HG03442 (cell line): ENCODE data around the gene NOD1.
"Not testable (repeated sequence)": the region's sequence is repeated elsewhere in the genome, so short reads cannot be mapped to it uniquely, and the experiment has no call there.

Experiments
- ATAC-seq: cut with Tn5 transposase; IDR thresholded peaks from one replicate; pipeline ENCODE4 v1.9.1; 2021; ENCODE audit warnings: mild to moderate bottlenecking, moderate library complexity; ENCODE audit not compliant: unreplicated experiment

NOD1 gene, protein sequence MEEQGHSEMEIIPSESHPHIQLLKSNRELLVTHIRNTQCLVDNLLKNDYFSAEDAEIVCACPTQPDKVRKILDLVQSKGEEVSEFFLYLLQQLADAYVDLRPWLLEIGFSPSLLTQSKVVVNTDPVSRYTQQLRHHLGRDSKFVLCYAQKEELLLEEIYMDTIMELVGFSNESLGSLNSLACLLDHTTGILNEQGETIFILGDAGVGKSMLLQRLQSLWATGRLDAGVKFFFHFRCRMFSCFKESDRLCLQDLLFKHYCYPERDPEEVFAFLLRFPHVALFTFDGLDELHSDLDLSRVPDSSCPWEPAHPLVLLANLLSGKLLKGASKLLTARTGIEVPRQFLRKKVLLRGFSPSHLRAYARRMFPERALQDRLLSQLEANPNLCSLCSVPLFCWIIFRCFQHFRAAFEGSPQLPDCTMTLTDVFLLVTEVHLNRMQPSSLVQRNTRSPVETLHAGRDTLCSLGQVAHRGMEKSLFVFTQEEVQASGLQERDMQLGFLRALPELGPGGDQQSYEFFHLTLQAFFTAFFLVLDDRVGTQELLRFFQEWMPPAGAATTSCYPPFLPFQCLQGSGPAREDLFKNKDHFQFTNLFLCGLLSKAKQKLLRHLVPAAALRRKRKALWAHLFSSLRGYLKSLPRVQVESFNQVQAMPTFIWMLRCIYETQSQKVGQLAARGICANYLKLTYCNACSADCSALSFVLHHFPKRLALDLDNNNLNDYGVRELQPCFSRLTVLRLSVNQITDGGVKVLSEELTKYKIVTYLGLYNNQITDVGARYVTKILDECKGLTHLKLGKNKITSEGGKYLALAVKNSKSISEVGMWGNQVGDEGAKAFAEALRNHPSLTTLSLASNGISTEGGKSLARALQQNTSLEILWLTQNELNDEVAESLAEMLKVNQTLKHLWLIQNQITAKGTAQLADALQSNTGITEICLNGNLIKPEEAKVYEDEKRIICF

DNA sequence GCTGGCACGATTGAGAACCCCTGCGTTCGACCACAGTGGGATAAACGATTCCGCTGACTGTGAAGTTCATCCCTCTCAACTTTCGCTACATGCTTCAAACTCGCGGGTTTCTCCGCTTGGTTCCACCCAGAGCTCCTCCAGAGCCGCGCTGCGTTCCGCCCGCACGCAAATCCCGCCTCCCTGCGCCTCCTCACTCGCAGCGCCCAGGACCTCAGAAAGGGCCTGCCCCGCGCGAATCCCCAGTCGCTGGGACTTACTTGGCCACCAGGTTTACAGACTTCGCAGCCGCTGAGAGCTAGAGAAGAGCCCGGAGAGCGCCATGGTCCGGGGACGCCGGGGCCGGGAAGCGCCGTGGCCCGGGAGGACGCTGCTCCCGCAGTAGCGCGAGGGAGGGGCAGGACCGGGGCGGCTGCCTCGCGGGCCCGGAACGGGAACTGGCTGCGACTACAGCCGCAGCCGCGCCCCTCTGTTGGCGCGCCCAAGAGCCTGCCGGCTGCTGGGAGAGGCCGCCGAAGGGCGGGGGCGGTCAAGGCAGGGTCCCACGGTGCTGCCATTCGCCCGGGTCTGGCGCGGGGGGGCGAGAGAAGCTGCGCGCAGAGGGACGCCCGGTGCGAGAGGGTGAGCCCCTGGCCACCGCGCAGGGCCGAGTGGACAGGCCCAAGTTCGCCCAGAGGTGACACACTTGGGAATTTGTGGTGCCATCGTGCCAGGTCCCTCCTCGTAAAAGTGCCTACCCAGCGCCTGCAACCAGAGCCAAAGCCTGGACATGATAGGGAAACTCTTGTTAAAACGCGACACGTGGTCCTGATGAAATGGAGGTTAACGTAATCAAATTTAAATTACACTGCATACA is at the start of gene NOD1:
NOD1 (minus strand) TSS at position 436 of the 853 bp plus-strand sequence. CDS start 21,863 bp downstream, outside the sequence.
- ATAC-seq, result peak; percentile 81

DNA sequence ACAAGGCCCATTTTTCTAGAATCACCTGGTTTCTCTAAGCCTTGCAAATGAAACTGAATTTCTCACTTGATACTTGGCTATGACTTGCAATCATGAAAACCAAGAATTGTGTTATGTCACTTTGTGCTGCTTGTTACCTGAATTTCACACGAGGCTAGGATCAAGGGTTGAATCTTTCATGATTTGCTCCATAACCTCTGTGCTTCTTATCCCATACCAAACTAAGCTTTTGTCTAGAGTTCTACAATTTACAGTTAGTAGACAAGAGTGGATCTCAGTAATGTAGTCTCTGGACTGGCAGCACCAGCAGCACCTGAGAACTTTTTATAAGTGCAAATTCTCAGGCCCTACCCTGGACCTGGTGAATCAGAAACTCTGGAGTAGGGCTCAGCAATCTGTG is 48.7 kb upstream of the NOD1 start:
- ATAC-seq, result not testable (repeated sequence)

DNA sequence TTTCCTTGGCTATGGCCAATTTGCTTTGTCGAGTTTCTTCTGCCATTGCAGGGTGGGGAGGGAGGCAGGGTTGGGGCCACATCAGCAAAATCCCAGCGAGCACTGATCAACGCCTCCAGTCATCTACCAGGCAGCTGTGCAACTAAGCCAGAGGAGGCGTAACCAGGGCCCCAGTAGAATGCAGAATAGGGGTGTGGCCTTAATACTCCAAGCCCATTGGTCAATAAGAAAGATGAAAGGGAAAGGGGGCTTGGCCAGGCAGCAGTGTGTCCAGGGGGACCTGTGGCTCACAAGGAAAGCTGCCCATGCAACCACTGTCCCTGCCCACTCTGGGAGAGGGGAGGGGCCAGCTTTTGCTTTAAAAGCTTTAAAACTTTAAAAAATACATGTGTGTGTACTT is 47.6 kb upstream of the NOD1 start:
- no peak for ATAC-seq

DNA sequence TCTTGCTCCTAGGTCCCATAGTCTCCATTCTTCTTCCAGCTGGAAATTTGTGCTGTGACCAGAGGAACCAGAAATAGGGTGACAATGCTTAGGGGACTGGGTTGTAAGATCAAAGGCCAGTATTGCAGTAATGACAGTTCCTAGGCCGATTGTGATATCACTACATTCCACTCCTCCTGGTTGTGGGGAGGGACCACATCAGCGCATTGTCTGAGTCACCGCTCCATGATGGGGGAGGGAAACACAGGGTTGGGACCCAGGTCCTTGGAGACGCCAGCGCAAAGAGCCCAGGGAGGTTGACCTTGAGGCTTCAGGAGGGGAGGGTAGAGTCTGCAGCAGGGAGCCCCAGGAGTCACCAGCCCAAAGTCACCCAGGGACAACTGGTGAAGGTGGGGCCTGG is 46.8 kb upstream of the NOD1 start:
- no peak for ATAC-seq

DNA sequence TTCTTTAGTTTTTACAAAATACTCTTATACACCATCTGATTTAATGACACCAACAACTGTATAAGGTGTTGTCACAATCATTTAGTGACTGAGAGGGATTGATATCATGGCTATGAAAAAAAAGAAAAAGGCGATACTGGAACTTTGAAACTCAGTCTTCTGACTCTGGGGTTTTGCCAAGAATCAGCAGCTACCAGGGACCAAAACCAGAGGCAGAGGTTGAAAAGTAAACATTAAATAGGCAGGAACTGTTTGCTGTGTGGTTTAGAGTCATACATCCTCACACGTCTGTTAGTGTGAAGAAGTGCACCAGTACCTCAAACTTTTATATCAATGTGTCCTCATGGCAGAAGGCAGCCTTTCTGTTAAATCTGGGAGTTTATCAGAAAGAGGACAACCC is 46.0 kb upstream of the NOD1 start:
- no peak for ATAC-seq

DNA sequence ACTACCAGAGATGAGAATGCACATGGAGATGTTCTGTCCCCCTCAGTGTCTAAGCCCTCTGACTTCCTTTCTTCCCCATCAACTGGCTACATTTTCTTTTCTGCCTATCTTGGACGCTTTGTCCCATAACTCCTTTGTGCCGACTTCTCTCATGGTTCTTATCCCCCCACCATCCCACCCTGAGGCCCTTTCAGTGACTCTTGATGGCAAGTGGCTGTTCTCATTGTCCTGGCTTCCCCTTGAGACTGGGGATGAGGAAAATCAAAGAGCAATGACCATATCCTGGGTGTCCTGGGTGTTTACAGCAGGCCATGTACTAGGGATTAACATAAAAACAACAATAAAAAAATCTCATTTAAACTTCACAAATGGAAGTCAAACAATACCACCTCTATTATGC is 44.9 kb upstream of the NOD1 start:
- ATAC-seq, result no peak

DNA sequence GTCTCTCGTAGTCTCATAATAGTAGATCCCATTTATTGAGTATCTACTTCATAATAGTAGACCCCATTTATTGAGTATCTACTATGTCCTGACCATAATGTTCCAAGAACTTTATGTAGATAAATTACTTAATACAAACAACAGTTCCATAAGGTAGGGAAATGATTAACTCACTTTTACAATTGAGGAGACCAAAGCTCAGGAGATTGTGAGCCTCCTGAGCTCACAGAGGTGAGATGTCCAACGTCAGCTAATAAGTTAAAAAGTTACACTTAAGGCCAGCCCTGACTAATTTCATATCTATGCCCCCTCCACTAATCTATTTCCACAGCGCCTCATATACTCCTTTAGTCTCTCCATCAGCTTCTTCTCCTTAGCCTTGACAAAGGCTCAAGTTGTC is 43.6 kb upstream of the NOD1 start:
- ATAC-seq, result no peak

DNA sequence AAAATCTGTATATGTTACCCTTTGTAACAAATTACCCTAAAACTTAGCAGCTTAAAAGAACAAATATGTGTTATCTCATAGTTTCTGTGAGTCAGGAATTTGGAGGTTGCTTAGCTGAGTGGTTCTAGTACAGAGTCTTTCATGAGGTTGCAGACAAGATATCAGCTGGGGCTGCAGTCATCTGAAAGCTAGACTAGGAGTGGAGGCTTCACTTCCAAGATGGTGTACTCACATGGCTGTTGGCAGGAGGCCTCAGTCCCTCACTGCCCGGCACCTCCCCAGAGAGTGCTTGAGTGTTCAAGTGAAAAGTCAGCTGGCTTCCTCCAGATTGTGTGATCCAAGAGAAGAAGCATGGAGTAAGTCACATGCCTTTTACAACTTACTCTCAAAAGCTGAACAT is 42.9 kb upstream of the NOD1 start:
- no peak for ATAC-seq

DNA sequence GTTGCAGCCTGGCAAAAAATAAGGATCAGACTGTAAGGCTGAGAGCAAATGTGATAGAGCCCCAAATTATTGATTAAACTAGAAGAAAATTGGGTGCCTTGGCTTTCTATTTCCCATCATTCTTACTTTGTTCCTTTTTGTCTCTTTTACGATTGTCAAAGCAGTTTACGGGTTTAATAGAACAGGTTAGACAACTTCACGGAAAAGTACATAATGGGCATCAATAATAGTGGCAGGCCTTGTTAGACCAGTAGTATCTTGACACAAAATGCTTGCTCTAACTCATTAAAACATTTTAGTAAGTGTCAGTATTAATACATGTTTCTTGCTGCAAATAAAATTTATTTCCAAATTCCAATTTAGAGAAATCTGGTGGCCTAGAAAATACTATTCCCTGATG is 40.5 kb upstream of the NOD1 start:
- no peak for ATAC-seq

DNA sequence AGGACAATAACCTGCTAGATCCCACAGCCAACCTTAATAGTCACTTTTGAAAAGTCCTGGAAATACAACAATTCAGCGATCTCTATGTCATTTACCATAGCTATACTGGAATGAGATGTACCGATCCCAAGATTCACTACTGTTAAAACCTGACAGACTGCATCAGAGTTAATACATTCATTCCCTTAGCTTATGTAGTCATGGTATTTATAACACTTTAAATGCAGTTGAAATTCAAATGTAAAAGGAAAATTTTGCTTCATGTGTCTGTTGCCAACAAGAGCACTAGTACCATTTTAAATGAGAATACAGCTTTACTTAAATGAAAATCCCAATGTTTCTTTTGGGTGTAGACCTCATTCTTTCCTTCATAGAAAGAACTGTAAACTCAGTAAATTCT is 37.2 kb upstream of the NOD1 start:
- ATAC-seq, result no peak

DNA sequence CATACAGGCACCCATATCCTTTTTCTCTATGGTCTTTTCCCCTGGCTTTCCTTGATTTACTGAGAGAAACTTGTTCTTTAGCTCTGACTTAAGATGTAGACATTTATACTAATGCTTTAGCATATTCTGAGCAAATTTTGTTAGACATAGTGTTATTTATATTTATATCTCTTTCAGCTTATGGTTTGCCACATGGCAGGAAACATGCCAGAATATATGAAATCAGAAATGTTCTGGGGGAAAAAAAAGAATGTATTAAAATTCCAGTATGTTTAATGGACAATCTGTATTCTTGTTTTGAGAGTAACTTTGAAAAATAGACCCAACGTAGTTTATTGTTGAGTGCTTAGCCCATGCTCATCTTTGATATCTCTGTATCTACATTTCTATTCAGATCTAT is 36.2 kb upstream of the NOD1 start:
- no peak for ATAC-seq

DNA sequence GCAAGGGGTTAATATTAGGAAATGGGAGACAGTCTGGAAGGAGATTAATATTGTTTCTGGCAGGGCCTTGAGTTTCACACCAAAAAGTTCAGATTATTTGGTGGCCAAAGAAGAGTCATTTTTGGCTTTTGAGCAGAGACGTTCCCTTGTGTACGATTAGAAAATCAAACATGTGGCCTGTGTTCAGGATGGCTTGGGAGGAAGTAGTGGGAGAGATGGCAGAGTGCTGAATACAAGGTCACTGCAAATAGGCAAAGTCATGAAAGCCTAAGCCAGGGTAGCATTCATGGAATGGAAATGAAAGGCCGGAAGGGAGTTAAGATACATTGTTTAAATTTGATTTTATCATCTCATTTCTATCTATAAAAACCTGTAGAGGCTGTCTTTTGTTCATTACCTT is 35.6 kb upstream of the NOD1 start:
- no peak for ATAC-seq

DNA sequence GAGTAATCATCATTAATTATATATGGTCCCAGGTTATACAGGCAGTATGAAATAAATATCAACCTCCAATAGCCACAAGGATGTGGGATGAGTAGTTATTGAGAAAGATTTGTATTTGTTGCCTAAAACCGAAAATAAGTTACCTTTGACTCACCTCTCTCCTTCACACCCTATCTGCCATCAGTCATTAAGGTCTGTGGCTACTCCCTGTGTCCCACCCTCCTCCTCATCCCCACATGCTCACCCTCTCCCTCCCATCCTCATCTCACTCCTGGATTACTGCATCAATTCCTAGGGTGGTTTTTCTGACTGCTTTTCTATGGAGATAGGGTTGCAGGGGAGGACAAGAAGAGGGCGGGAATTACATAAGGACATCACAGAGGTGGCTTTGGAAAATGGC is 35.2 kb upstream of the NOD1 start:
- no peak for ATAC-seq

DNA sequence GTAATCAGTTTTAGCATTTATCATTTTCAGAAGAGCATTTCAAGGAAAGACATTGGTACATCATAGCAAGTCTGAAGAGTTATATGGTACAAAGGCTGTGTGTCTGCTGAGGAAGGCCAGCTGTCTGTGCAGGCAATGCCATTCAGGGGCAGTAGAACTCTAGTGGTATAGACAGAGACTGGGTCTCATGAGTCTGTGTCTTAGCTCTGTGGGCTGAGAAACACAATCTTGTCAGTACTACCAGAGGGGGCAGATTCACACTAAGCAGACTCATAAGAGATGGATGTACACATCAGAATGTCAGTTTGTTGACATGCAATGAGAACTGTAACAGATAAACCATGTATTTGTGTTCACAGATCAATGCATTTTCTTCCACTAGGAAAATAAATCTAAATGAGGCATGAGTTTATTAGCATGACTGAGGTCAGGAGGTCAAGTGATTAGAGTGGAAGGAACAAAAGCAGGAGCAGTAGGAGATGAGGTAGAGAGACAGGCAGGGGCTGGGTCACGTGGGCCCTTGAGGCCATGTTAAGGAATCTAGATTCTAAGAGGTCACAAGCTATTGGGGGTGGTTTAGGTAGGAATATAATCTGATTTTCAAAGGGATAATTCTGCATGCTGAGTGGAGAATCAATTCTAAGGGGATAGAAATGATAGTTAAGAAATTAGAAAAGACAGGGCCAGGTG is 33.5 kb upstream of the NOD1 start:
- ATAC-seq, result no peak

DNA sequence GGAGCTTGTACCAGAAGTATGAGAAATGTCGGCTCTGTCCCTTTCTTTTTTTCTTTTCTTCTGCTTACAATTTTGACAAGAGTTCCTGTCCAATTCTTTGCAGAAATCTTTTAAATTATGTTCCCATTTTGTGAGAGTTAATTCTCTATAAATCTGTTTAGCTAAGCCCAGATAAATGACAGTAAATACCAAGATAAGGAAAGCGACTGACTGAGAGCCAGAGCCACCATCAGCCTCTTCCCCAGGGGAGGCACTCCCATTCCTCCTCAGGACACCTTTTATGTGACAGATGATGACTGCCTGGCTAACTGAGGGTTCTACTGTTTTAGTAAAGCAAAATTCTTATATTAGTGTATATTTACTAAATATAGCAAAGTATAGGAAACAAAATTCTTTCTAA is 32.9 kb upstream of the NOD1 start:
- ATAC-seq, result no peak

DNA sequence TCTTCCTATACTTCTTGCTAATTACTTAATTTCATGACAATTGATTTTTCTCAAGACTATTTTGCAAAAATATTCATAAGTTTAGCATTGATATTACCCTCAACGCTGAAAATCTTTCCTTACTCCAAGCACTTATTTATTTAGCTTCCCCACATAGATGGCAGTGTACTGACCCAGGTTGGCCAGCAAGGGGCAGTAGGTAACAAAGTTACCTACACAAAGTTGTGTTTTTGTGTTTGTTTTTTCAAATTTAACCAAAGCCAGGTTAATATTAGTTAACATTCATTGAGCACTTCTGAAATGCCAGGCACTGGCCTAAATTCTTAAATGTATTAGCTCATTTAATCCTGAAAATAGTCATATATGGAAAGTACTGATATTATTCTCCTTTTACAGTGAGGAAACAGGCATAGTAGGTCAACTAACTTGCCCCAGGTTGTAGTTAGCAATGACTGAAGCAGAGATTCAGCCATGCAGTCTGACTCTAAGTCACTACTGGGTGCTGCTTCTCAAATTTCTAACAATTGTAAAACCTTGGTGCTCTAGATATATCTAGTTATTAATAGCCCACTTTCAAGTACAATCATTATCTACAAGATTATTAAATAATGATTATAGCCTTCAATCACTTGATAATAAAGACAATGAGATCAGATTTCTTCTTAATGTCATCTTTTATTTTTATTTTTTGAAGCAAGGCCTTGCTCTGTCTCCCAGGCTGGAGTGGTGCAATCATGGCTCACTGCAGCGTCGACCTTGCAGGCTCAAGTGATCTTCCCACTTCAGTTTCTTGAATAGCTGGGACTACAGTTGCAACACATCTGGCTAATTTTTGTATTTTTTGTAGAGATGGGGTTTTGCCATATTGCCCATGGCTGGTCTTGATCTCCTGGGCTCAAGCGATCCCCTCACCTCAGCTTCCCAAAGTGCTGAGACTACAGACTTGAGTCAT is 31.8 kb upstream of the NOD1 start:
- no peak for ATAC-seq

DNA sequence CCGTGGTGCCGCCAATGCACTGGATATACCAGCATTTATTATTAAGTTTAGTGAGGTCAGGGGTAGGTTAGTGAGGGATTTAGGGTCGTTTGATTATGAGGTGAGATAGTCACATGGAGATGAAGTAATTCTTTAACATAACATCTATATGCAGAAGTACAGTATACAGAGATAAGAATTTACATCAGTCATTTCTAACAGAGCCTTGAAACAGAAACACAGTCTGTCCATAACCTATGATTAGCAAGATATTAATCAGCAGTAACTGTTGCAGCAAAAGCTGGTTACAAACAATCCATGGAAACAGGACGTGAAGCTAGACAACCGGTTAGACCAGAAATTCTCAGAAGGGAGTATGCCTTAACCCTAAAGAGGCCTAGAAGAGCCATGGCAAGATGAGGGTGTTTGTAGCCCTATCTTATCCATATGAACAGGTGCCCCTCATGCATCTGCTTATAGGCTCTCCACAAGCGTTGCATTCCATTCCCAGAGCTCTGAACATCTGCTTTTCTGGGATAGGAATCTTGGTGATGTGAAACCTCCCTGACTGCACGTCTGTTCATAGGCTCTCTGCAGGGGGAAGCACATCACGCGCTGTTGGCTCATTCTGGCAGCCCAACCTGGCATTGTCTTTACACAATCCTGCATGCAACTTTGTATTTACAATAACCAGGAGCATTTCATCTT is 30.7 kb upstream of the NOD1 start:
- not testable (repeated sequence) for ATAC-seq

DNA sequence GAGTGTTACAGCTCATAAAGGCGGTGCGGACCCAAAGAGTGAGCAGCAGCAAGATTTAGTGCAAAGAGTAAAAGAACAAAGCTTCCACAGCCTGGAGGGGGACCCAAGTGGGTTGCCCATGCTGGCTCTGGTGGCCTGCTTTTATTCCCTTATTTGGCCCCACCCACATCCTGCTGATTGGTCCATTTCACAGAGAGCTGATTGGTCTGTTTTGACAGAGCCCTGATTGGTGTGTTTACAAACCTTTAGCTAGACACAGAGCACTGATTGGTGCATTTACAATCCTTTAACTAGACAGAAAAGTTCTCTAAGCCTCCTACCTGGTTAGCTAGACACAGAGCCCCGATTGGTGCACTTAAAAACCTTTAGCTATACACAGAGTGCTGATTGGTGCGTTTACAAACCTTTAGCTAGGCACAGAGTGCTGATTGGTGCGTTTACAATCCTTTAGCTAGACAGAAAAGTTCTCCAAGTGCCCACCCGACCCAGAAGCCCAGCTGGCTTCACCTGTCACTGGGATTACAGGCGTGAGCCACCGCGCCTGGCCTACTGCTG is 28.8 kb upstream of the NOD1 start:
- ATAC-seq, result not testable (repeated sequence)
